H9 (cell line): ENCODE data around the gene ATP8A2. TPM values are rescaled to one million over a fixed set of nuclear protein-coding genes. Genes with fewer than 3 reads are reported as not detected.

ENCODE experiments used
- DNase-seq: peaks from one replicate; pipeline ENCODE4 v3.0.0-alpha.2; 2017
- H2AFZ ChIP-seq: one replicate; pipeline ENCODE4 v1.6.1; 2013; ENCODE audit warnings: mild to moderate bottlenecking, low read length, control low read depth, moderate library complexity
- H2AK5ac ChIP-seq: 2 replicates; pipeline ENCODE4 v1.6.1; 2013; ENCODE audit warnings: low read length, control low read depth, mixed read lengths; ENCODE audit not compliant: insufficient read length
- H2BK120ac ChIP-seq: one replicate; pipeline ENCODE4 v1.6.1; 2013; ENCODE audit warnings: low read depth, mild to moderate bottlenecking, low read length, control low read depth, inconsistent platforms; ENCODE audit not compliant: poor library complexity, severe bottlenecking
- H2BK12ac ChIP-seq: 2 replicates; pipeline ENCODE4 v1.6.1; 2013; ENCODE audit warnings: low read length, control low read depth, mixed read lengths, low read depth; ENCODE audit not compliant: insufficient read length
- H2BK15ac ChIP-seq: 2 replicates; pipeline ENCODE4 v1.6.1; 2013; ENCODE audit warnings: low read depth, low read length, control low read depth
- H2BK20ac ChIP-seq: one replicate; pipeline ENCODE4 v1.6.1; 2013; ENCODE audit warnings: low read depth, mild to moderate bottlenecking, low read length, control low read depth, inconsistent platforms; ENCODE audit not compliant: poor library complexity, severe bottlenecking
- H2BK5ac ChIP-seq: 2 replicates; pipeline ENCODE4 v1.6.1; 2013; ENCODE audit warnings: low read length, control low read depth, mixed read lengths; ENCODE audit not compliant: insufficient read length
- H3K14ac ChIP-seq: 2 replicates; pipeline ENCODE4 v1.6.1; 2013; ENCODE audit warnings: low read length, control low read depth; ENCODE audit not compliant: insufficient read depth
- H3K18ac ChIP-seq: 2 replicates; pipeline ENCODE4 v1.6.1; 2013; ENCODE audit warnings: low read depth, mild to moderate bottlenecking, mixed read lengths, low read length, control low read depth; ENCODE audit not compliant: insufficient read length
- H3K23ac ChIP-seq: 2 replicates; pipeline ENCODE4 v1.6.1; 2013; ENCODE audit warnings: low read length, control low read depth, mixed read lengths, low read depth; ENCODE audit not compliant: insufficient read length
- H3K23me2 ChIP-seq: 2 replicates; pipeline ENCODE4 v1.6.1; 2013; ENCODE audit warnings: low read depth, mild to moderate bottlenecking, mixed read lengths, low read length, control low read depth; ENCODE audit not compliant: insufficient read length, poor library complexity, severe bottlenecking
- H3K27ac ChIP-seq: 2 replicates; pipeline ENCODE4 v1.5.1; 2013; ENCODE audit warnings: low read length, control low read depth, mixed read lengths, low read depth; ENCODE audit not compliant: insufficient read length
- H3K27me3 ChIP-seq: 2 replicates; pipeline ENCODE4 v1.6.1; 2013; ENCODE audit warnings: low read length, control low read depth, inconsistent platforms; ENCODE audit not compliant: insufficient read depth
- H3K4ac ChIP-seq: 2 replicates; pipeline ENCODE4 v1.6.1; 2013; ENCODE audit warnings: low read depth, mild to moderate bottlenecking, control low read depth, inconsistent platforms, low read length, moderate library complexity
- H3K4me1 ChIP-seq: 2 replicates; pipeline ENCODE4 v1.6.1; 2013; ENCODE audit warnings: low read length, control low read depth, inconsistent platforms; ENCODE audit not compliant: insufficient read depth
- H3K4me2 ChIP-seq: 2 replicates; pipeline ENCODE4 v1.6.1; 2013; ENCODE audit warnings: low read length, control low read depth, mixed read lengths; ENCODE audit not compliant: insufficient read length, insufficient read depth
- H3K56ac ChIP-seq: 2 replicates; pipeline ENCODE4 v1.6.1; 2013; ENCODE audit warnings: low read depth, mild to moderate bottlenecking, mixed read lengths, low read length, control low read depth; ENCODE audit not compliant: insufficient read length
- H3K79me1 ChIP-seq: 2 replicates; pipeline ENCODE4 v1.6.1; 2013; ENCODE audit warnings: low read depth, mild to moderate bottlenecking, moderate library complexity, low read length, control low read depth, inconsistent platforms; ENCODE audit not compliant: insufficient read depth, poor library complexity, severe bottlenecking
- H3K79me2 ChIP-seq: 2 replicates; pipeline ENCODE4 v1.6.1; 2013; ENCODE audit warnings: low read length, control low read depth, inconsistent platforms; ENCODE audit not compliant: insufficient read depth
- H3K9ac ChIP-seq: 2 replicates; pipeline ENCODE4 v1.6.1; 2013; ENCODE audit warnings: low read length, control low read depth, mixed read lengths; ENCODE audit not compliant: insufficient read length; ENCODE audit errors: extremely low read depth
- H3K9me3 ChIP-seq: one replicate; pipeline ENCODE4 v1.6.1; 2013; ENCODE audit warnings: low read depth, low read length, inconsistent platforms; ENCODE audit not compliant: control insufficient read depth
- H3T11ph ChIP-seq: one replicate; pipeline ENCODE4 v1.6.1; 2013; ENCODE audit warnings: mild to moderate bottlenecking, low read length, control low read depth, inconsistent platforms
- H4K20me1 ChIP-seq: one replicate; pipeline ENCODE4 v1.6.1; 2013; ENCODE audit not compliant: control insufficient read depth, insufficient read length, insufficient read depth
- H4K5ac ChIP-seq: 2 replicates; pipeline ENCODE4 v1.6.1; 2013; ENCODE audit warnings: low read depth, mild to moderate bottlenecking, mixed read lengths, low read length, control low read depth; ENCODE audit not compliant: insufficient read length
- H4K8ac ChIP-seq: replicated peaks from 2 replicates; pipeline ENCODE4 v1.6.1; 2013; ENCODE audit warnings: low read length, control low read depth, mixed read lengths, low read depth; ENCODE audit not compliant: insufficient read length
- H4K91ac ChIP-seq: 2 replicates; pipeline ENCODE4 v1.6.1; 2013; ENCODE audit warnings: low read depth, mild to moderate bottlenecking, moderate library complexity, mixed read lengths, low read length, control low read depth; ENCODE audit not compliant: insufficient read length
- H3K27ac Mint-ChIP-seq, 3 experiments: 2 replicates in 2 of 3; 3 replicates in 1 of 3; pipeline ENCODE4 v1.8.0; 2020 to 2021; ENCODE audit warnings: mixed read lengths in 3 of 3, mild to moderate bottlenecking in 1 of 3, moderate library complexity in 1 of 3
- H3K27me3 Mint-ChIP-seq: 2 replicates; pipeline ENCODE4 v1.8.0; 2021; ENCODE audit warnings: low read depth, mild to moderate bottlenecking, moderate library complexity, mixed read lengths
- H3K36me3 Mint-ChIP-seq, 3 experiments: 2 replicates in 2 of 3; 3 replicates in 1 of 3; pipeline ENCODE4 v1.8.0; 2020 to 2021; ENCODE audit warnings: low read depth in 3 of 3, mixed read lengths in 3 of 3; ENCODE audit not compliant: insufficient read depth in 1 of 3
- H3K4me1 Mint-ChIP-seq, 2 experiments: 2 replicates each; pipeline ENCODE4 v1.8.0; 2020; ENCODE audit warnings: mixed read lengths in 2 of 2
- H3K4me3 Mint-ChIP-seq, 2 experiments: 2 replicates in 1 of 2; 3 replicates in 1 of 2; pipeline ENCODE4 v1.8.0; 2020 to 2021; ENCODE audit warnings: mild to moderate bottlenecking in 2 of 2, mixed read lengths in 2 of 2, moderate library complexity in 1 of 2
- H3K9me3 Mint-ChIP-seq, 2 experiments: 2 replicates in 1 of 2; 3 replicates in 1 of 2; pipeline ENCODE4 v1.8.0; 2020; ENCODE audit warnings: mild to moderate bottlenecking in 2 of 2, mixed read lengths in 2 of 2, moderate library complexity in 1 of 2
- CTCF ChIP-seq: fragments of 200-600 bp; sonication (generic); conservative IDR thresholded peaks from 3 replicates; pipeline ENCODE4 v1.8.0; 2021; ENCODE audit warnings: antibody characterized with exemption, mild to moderate bottlenecking
- WGBS: extraction: QIAGEN DNeasy Blood & Tissue Kit; methylation state at CpG from one replicate; pipeline ENCODE4 v1.1.7; 2013; ENCODE audit warnings: missing lambda C conversion rate, low lambda C conversion rate, mixed read lengths; ENCODE audit not compliant: insufficient read length; ENCODE audit errors: extremely low coverage; 5-methylcytosine and 5-hydroxymethylcytosine counted together
- total RNA-seq: library from RNA; stranded (reverse); gene quantifications from 2 replicates; pipeline ENCODE4 v1.2.1, GENCODE V29; 2021

The ATP8A2 gene
- total RNA-seq, 1 experiment from 2014 or later, result 18.2 TPM

- Histone ChIP-seq H3K27me3 (no peaks in the 10 kb centered on the region), H2AK5ac (no peak overlapping the region), H2BK15ac (no peak overlapping the region), H4K8ac (no peak overlapping the region), H2BK120ac (no peak overlapping the region), H3K79me1 (no peaks in the 10 kb centered on the region), H4K20me1 (no peaks in the 10 kb centered on the region), H3K56ac (no peak overlapping the region), H3K4ac (no peak overlapping the region), H3K9me3 (no peaks in the 10 kb centered on the region), H3K4me1 (no peaks in the 10 kb centered on the region; the same call in 1 of the 2 replicates), H3K79me2 (no peaks in the 10 kb centered on the region), H2AFZ (no peak overlapping the region), H4K91ac (no peak overlapping the region), H2BK12ac (no peak overlapping the region), H3T11ph (no peak overlapping the region), H3K27ac (no peak overlapping the region), H2BK5ac (no peak overlapping the region), H2BK20ac (no peak overlapping the region), H3K9ac (no peak overlapping the region), H3K18ac (no peak overlapping the region), H3K23ac (no peak overlapping the region), H4K5ac (no peak overlapping the region), H3K23me2 (no peaks in the 10 kb centered on the region), H3K14ac (no peak overlapping the region), H3K4me2 (no peak overlapping the region)
- TF ChIP-seq CTCF, result no peak
- DNase-seq, result no peak
- H3K36me3 Mint-ChIP-seq, result no peaks in the 10 kb centered on the region
- no peak overlapping the region for H3K27ac Mint-ChIP-seq
- H3K4me3 Mint-ChIP-seq, result no peak overlapping the region
- H3K9me3 Mint-ChIP-seq, result no peaks in the 10 kb centered on the region
- H3K27me3 Mint-ChIP-seq, result no peaks in the 10 kb centered on the region; the same call in 1 of the 2 replicates
- WGBS, result no CpG with 5 or more reads among the region's 1 CpG
- H3K4me1 Mint-ChIP-seq, result peaks cover 15 to 21% of the 10 kb centered on the region in 2 experiments
Measured at GRCh38 chr13:25662516-25662915, 290.7 kb downstream of the ATP8A2 start.
